Stimulated activated CD4-positive, alpha-beta T cell treated with anti-CD3 and anti-CD28 coated beads, Interleukin-1b, Interleukin-23, amount 100 ng/mL, for 4 hours (primary cell): ENCODE measurements around the gene CROT.
"Not testable (repeated sequence)": the region's sequence is repeated elsewhere in the genome, so short reads cannot be mapped to it uniquely, and the experiment has no call there.

Experiments used
- DNase-seq, 2 donors: peaks; one replicate each; pipeline ENCODE4 v3.0.0-alpha.2; 2020; ENCODE audit warnings: low read depth in 2 of 2

Gene CROT, protein sequence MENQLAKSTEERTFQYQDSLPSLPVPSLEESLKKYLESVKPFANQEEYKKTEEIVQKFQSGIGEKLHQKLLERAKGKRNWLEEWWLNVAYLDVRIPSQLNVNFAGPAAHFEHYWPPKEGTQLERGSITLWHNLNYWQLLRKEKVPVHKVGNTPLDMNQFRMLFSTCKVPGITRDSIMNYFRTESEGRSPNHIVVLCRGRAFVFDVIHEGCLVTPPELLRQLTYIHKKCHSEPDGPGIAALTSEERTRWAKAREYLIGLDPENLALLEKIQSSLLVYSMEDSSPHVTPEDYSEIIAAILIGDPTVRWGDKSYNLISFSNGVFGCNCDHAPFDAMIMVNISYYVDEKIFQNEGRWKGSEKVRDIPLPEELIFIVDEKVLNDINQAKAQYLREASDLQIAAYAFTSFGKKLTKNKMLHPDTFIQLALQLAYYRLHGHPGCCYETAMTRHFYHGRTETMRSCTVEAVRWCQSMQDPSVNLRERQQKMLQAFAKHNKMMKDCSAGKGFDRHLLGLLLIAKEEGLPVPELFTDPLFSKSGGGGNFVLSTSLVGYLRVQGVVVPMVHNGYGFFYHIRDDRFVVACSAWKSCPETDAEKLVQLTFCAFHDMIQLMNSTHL

DNA sequence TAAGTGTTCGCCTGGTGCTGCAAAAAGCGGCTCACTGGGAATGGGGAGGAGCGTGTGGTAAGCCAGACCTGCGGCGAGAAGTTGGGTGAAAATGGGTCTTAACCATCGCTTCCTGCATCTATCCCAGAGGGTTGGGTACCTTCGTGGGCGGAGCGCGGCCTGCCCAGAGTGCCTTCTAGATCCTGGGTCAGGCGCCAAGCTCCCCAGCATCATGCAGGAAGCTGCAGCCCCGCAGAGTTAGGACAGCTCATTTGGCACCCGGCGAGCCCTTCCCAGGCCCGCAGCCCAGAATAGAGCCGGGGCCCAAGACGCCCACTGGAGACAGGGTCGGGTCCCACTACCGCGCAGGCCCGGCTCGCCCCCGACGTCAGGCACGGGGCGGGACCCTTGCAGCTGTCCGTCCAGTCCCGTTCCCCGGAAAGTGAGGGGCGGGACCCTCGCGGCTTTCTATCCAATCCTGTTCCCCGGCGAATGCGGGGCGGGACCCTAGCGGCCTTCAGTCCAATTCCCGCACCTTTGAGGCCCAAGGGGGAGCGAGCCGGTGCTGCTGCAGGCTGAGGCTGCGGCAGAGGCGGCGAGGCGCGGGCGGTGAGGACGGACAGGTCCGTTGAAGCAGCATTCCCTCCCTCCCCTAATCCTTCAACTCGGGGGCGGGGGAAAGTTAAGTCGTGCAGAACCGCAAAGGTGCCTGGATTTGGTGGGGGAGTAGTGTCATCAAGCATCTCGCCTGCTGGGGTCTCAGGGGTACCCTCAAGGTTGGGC, at the start of gene CROT:
TSS of gene CROT (plus strand) at position 499 of the 762 bp plus-strand sequence. CDS start 3,405 bp downstream, outside the sequence.
- peak; percentile 81 to 94 for DNase-seq

DNA sequence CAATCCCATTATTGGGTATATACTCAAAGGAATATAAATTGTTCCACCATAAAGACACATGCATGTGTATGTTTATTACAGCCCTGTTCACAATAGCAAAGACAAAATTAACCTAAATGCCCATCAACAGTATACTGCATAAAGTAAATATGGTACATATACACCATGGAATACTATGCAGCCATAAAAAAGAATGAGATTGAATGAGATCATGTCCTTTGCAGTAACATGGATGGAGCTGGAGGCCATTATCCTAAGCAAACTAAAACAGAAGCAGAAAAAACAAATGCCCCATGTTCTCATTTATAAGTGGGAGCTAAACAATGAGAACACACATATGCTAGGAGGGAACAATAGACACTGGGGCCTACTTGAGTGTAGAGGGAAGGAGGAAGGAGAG, 44.7 kb upstream of the CROT start:
- no peak for DNase-seq

DNA sequence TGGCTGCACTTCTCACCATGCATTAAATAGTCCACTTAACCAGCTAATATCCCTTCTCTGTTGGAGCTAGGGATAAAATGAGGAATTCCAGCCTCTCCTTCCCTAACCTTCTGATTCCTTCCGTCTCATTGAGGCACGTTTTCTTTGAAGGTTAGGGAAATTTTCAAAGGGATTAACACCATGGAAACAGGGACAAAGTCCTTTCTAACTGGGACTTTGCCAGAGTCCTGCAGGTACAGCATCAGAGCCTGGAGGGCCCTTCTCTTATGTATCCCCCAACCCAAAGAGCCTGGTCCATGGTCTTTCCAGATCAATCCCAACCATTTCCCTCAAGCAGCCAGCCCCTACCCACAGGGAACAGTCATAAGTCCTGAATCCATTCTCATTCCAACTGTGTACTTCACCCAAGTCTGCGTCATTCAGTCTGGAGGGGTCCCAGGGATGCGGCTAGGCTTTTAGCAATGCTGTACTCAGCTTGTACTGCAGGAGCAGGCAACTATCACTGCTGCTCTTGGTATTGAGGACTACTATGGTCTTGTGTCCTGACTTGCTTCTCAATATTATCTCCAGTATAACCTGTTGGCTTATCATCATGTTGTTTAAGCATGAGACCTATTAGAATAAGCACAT, 34.6 kb upstream of the CROT start:
- DNase-seq, result no peak

DNA sequence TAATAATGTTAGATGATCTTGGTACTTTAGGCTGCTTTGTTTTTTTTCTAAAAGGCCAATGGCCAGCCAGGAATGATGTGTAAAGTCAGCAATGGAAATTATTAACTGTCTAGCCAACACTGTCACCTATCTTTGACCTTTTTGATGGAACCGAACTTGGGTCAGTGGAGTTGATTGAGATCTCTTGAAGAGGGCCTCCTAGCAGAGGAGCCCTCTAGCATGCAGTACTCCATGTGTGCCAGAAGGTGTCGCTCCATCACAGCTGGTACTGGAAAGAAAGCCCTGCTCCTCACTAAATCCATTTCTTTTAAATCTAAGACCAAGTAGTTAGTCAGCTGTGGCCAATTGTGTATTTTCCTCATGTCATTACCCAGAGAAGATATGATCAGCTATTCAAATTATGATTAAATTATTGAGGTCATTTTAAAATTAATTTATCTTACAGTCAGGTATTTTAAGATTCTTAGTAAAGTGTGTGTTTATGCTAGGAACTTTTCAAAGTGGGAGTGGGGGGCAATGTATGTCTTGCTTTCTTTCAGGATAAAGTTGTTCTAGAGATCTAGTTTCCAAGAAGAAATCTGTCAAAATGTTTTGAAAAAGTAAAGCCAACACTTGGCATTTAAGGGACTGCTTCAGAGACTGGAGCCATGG, 33.1 kb upstream of the CROT start:
- DNase-seq, result peak; percentile 38 to 60

DNA sequence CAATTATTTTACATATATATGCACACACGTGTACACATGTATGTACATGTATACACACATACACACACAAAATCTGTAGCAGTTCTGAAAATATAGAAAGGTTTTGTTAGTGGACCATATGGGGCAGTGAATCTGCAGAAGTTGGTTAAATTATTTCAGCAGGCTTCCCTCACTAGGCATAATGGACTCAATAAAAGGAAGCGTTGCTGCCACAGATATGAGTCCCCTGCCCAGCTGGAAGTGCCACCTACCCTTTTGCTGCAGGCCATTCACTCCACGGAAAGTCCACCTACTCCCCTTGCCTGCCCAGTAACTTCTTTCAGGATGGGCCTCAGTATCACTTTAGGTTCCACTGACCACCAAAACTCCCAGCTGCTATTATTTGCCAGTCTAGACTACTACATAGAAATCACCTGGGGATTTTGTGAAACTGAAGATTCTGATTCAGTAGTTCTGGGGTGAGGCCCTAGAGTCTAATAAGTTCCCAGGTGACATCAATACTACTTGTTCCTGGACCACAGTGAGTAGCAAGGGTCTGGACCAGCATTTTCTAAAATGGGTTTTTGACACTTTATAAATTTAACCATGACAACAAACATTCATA, 29.3 kb upstream of the CROT start:
- no peak for DNase-seq

DNA sequence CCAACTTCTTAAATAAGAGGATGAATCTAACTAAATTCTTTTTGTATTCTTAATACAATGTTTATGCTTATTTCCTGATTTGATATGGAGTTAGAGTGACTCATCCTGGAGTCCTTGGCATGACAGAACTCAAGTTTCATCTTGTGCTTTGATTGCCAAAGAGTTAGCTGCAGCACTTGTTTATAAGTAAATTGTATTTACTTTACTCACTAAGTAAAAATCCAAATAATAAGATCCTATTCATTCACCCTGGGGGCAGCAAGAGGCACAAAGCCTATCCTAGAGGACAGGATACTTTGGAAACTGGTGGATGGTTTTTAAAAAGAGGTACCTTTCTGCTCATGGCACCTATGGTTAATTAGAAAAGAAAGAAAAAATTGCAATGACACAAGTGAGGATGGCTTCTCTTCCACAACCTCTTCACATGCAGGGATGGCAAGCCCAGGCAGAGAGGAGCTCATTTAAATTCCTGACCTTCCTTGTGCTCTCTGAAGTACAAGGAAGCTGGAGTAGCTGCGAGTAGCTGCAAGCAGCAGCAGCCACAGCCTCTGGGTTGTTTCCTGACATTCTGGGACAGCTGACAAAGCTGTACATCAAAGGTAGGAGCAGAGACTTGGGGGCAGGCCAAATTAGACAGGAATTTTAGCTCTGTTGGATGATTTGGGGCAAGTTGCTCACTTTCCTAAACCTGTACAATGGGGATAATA, 28.5 kb upstream of the CROT start:
- DNase-seq, result no peak

DNA sequence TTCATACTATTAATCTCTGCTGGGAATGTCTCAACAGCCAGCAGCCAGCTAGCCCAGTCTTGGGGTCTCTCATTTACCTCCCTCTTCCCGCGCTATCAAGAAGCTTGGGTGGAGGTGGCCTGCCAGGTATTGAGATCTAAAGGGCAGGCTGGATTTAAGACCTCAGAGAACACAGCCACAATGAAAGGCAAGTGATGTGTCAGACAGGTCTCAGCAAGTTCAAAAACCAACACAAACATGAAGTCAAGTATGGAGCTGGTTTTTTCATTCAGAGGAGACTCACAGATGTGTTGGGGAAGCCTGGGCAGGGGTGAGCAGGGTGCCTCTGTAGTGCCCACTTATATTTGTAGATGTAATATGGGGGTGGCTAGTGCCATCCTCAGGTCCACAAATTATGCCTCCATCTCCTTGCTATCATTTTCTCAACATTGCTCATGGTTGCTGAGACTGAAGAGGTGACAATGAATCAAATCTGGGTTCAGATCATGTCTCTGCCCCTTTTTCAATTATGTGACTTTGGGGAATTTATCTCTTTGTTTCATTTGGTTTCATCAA, 27.7 kb upstream of the CROT start:
- DNase-seq, result no peak

DNA sequence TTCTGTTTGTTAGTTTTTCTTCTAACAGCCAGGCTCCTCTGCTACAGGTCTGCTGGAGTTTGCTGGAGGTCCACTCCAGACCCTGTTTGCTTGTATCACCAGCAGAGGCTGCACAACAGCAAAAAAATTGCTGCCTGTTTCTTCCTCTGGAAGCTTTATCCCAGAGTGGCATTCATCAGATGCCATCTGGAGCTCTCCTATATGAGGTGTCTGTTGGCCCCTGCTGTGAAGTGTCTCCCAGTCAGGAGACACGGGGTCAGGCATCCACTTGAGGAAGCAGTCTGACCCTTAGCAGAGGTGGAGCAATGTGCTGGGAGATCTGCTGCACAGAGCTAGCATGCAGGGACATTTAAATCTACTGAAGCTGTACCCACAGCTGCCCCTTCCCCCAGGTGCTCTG, 26.7 kb upstream of the CROT start:
- no peak for DNase-seq

DNA sequence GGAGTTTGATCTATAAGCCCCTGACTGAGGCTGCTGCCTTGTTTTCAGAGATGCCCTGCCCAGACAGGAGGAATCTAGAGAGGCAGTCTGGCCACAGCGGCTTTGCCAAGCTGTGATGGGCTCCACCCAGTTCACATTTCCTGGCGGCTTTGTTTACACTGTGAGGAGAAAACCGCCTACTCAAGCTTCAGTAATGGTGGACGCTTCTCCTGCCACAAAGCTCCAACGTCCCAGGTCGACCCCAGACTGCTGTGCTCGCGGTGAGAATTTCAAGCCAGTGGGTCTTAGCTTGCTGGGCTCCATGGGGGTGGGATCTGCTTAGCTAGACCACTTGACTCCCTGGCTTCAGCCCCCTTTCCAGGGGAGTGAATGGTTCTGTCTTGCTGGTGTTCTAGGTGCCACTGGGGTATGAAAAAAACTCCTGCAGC, 26.3 kb upstream of the CROT start:
- not testable (repeated sequence) for DNase-seq

DNA sequence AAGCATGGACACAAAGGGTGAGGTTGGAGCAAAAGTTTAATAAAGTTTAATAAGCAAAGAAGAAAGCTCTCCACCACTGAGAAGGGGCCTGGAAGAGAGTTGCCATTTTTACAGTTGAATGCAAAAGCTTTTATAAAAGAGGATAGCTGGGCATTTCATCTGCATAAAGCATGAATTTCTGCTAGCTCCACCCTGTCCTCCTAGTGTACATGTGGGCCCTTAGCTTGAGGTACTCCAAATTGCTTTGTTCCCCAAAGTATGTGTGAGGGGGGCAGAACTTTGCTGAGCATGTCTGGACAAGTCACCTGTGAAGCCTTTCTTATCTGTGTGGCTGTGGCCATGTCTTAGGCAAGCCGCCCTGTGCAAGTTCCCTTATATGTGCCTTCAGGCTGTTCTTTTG, 22.6 kb upstream of the CROT start:
- no peak for DNase-seq

DNA sequence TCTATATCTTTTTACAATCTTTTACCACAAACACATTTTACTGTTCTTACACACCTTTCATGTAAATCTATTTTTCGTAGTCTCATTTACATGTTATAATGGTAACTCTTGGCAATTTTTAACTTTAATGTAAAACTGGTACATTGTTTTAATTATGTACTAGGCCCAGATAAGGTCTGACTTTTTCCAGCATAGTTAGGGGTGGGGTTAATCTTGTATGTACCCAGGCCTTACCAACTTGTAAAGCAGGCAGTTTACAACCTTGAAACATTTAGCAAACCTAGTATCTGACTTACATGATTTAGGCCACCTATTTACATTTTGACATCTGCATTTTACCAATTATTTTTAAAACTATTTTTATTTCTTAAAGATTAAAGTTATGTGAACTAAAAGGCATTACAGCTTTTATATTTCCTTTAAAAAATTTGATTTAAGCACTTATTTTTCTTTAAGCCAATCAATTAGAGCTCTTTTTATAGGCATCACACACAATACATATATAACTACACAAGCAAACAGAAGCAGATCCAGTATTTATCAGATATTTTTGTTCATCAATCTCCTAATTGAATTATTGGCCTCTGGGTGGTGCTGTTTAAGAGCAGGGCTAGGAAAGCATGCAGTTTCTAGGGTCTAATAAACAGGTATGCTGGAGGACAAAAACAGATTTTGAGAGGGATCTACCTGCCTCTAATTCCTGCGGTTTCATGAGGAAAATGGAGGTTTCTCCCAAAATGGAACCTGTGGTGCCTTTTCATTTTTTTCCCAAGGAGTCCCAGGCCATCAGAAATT, 19.7 kb upstream of the CROT start:
- DNase-seq, result no peak

DNA sequence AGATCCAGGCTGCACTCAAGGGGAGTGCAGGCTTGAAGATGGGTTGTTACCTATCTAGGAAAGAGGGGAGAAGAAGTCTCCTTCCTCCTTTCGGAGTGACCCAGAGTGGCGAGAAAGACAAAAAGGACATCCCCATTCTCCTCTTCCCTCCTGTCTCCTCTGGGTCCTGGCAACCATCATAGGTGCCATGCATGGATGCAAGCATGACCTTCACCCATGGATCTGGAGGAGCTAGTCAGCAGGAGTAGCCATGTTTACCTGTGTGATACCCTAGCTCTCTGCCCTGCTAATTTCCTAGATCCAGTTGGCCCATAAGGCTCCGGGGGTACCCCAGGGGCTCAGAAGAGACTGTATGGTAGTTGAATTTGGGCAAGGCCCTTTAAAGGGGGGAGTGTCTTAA, 17.2 kb upstream of the CROT start:
- no peak for DNase-seq

DNA sequence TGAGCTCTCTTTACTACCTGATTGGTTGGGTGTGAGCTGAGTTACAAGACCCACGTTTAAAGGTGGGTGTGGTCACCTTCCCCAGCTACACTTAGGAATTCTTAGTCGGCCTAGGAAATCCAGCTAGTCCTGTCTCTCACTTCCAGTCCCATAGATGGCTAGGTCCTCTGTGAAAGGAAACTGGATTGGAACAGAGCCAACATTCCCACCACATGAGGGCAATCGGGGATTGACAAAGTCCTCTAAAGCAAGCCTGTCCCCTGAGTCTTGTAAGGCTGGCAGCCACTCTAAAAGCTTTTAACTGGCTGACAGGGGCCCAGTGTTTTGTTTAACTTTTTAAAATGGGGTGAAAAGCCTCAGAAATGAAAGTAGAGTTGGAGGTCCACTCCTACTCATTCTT, 15.1 kb upstream of the CROT start:
- DNase-seq, result no peak

DNA sequence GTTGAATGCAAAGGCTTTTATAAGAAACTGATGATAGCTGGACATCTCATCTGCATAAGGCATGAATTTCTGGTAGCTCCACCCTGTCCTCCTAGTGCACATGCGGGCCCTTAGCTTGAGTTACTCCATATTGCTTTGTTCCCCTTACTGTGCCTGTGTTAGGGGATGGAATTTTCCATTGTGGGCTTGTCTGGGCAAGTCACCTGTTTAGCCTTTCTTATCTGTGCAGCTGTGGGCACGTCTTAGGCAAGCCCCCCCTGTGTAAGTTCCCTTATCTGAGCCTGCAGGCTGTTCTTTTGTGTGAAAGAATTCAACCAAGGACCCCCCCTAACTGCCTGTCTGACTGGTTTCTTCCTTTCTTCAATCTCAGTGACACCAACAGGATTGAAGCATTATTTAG, 14.5 kb upstream of the CROT start:
- DNase-seq, result no peak

DNA sequence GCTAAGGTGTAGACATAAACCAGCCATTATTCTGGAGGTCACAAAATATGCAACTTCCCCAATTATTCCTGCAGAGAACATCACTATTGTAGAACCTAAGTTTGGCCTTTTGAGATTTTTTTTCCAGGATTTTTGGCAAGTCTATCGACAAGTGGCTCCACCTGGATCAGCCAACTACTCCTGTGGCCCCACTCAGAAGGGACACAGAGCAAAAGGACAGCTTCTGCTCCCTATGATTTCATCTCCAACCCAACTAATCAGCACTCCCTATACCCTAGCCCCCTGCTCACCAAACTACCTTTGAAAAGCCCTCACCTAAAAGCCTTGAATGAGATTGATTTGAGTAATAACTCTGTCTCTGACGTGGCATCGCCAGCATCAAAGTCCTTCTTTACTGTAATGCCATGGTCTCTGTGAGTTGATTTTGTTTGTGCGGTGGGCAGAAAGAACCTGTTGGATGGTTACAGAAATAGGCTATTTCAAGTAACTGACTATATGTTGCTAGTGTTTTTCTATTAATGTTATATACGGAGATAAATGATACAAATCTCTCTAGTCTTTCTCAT, 13.7 kb upstream of the CROT start:
- DNase-seq, result no peak

DNA sequence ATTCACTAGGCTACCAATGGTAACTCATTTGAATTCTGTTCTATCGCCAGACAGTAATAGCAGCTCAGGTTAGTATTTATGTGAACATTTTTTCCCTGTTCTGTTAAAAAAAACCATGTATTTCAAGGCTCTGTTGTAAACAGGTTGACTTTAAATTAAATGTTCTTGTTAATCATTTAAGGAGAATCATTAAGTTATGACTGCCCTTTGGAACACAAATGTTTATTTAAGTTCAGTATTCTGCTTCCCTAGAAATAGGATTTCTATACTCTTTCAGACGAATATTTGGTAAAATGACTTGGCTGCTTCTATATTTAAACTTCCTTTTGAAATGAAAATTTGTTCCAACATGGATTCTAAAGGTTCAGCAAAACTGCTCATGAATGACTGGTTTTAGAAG, 13.1 kb upstream of the CROT start:
- no peak for DNase-seq

DNA sequence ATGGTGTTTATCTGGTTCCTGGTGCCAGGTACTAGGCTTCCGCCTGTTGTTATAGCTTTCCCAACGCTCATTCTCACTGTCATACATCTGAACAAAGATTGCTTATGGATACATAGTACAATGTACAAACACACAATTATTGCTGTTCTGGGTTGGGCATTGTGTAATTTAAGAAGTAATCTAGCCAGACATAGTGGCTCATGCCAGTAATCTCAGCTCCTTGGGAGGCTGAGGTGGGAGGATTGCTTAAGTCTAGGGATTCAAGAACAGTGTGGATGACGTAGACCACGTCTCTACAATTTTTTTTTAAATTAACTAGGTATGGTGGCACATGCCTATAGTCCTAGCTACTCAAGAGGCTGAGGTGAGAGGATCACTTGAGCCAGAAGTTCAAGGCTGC, 9.3 kb upstream of the CROT start:
- no peak for DNase-seq

DNA sequence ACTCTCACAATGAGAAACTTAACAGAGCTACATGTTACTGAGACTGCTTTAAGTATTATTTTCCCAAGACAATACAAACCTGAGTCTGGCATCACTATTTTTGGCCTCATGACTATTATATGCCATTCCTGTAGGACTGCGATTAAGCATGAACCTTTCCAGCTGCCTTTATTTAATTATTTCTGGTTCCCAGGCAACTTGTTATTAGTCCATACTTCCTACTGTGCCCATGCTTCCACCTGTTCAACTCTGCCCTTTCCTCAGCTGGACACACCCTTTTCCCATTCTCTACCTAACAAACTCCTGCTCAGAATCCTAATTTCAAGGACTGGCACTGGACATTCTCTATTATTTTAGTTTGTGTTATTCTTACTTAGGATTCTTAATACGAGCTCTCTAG, 8.1 kb upstream of the CROT start:
- DNase-seq, result no peak

DNA sequence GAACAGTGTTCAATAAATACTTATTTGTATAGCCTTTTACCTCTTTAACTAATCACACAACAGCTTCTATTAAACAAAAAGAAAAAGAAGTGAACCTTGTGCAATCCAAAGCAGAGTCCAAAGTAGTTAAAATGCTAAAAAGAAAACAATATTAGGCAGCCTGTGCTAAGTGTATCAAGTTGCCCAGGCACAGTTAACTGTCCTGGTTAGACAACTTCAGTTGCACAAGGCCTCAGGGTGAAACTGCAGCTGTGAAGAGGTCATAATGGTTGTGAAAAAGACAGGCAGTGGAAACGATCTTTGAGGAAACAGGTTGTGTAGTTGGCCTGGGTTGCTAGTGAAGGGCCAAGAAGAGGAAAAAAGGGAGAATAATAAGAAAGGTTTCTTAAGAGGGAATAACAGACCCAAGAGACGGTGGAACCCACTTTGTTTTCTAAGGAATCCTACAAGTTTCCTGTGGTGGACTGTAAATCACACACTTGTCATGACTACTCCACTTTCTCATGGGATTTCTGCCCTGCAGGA, 6.0 kb upstream of the CROT start:
- no peak for DNase-seq
